ENCODE data around the gene MRPL22. TPM values are rescaled to one million over a fixed set of nuclear protein-coding genes. Genes with fewer than 3 reads are reported as not detected.

The MRPL22 gene
- total RNA-seq, 2 experiments from 2014 or later: 29.9 to 30.2 TPM

DNA sequence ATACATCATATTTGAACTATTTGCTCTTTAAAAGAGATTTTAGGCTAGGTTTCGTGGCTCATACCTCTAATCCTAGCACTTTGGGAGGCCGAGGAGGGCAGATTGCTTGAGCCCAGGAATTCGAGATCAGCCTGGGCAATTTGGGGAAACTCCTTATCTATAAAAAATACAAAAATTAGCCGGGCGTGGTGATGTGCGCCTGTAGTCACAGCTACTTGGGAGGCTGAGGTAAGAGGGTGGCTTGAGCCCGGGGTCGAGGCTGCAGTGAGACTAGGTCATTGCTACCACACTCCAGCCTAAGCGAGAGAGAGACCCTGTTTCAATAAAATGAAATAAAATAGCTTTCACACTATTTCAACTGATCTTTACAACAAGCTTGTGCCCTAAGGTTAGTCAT, 500 bp upstream of the MRPL22 start:
- H3K27ac Mint-ChIP-seq: peak overlapping the region; percentile 97
- no peaks in the 10 kb centered on the region for H3K9me3 Mint-ChIP-seq
- ChIA-PET CTCF (no interaction called here), POLR2A (interaction anchor here (1.7 kb wide), 1 partner anchor 83 kb away, joined by 5 read pairs; no protein-coding TSS in a partner anchor)
- no peaks in the 10 kb centered on the region for H3K27me3 ChIP-seq (ENCODE audit: control insufficient read depth in 1 of 2, insufficient read depth in 2 of 2, low read length in 2 of 2)
- no peak for TF ChIP-seq CTCF (IDR thresholded peaks at IDR 0.05)
- peak overlapping the region; percentile 99 for H3K4me3 Mint-ChIP-seq
- peaks cover 10% of the 10 kb centered on the region for H3K36me3 ChIP-seq (ENCODE audit: insufficient read depth, low read length)
- peaks cover 42% of the 10 kb centered on the region for H3K4me1 ChIP-seq (ENCODE audit: insufficient read depth, low read length)
- DNase-seq: peak in 1 of 14 experiments; percentile 7
- H3K4me1 Mint-ChIP-seq (ENCODE audit: low read depth): peaks cover 59% of the 10 kb centered on the region
- peaks cover 14% of the 10 kb centered on the region for H3K36me3 Mint-ChIP-seq (ENCODE audit: low read depth)
- no peaks in the 10 kb centered on the region for H3K9me3 ChIP-seq (ENCODE audit: control insufficient read depth in 1 of 2, insufficient read depth in 1 of 2, low read length in 2 of 2)
- H3K27me3 Mint-ChIP-seq: no peaks in the 10 kb centered on the region
- H3K27ac ChIP-seq (ENCODE audit: low read depth in 1 of 2, low read length in 2 of 2): peak overlapping the region; percentile 68 to 75
- H3K4me3 ChIP-seq (ENCODE audit: low read length): peak overlapping the region; percentile 94
- intact Hi-C loops (cut with DNase I, micrococcal nuclease): loop anchor here (2.0 to 10.0 kb wide), 5 partner anchors 82 to 1994 kb away; partner anchors contain the start of genes CNOT8 (in 1 of the 2), GALNT10 (in 1 of the 2) and LARP1 (in 1 of the 2)
- ATAC-seq (ENCODE audit: poor library complexity): no peak

GRCh38 chr5:154943527-154943926, 2.7 kb downstream of the MRPL22 start:
- no peaks in the 10 kb centered on the region for H3K27me3 Mint-ChIP-seq
- intact Hi-C loops (cut with DNase I, micrococcal nuclease): loop anchor here (5.0 to 10.0 kb wide), 4 partner anchors 186 to 1991 kb away; partner anchors contain the start of genes GALNT10 (in 1 of the 2) and LARP1 (in 1 of the 2)
- peak overlapping the region; percentile 53 for H3K27ac Mint-ChIP-seq
- no peaks in the 10 kb centered on the region for H3K9me3 Mint-ChIP-seq
- DNase-seq (no peak), ATAC-seq (ENCODE audit: poor library complexity) (no peak)
- peaks cover 20% of the 10 kb centered on the region for H3K36me3 Mint-ChIP-seq (ENCODE audit: low read depth)
- ChIA-PET POLR2A (no interaction called here), CTCF (no interaction called here)
- H3K4me1 ChIP-seq (ENCODE audit: insufficient read depth, low read length): peaks cover 24% of the 10 kb centered on the region
- peaks cover 46% of the 10 kb centered on the region for H3K4me1 Mint-ChIP-seq (ENCODE audit: low read depth)
- H3K4me3 Mint-ChIP-seq: no peak overlapping the region
- H3K27me3 ChIP-seq (ENCODE audit: control insufficient read depth in 1 of 2, insufficient read depth in 2 of 2, low read length in 2 of 2): no peaks in the 10 kb centered on the region
- H3K9me3 ChIP-seq (ENCODE audit: control insufficient read depth in 1 of 2, insufficient read depth in 1 of 2, low read length in 2 of 2): no peaks in the 10 kb centered on the region
- H3K36me3 ChIP-seq (ENCODE audit: insufficient read depth, low read length): peaks cover 16% of the 10 kb centered on the region
- no peak overlapping the region for H3K4me3 ChIP-seq (ENCODE audit: low read length)
- TF ChIP-seq CTCF (IDR thresholded peaks at IDR 0.05): no peak
- no peak overlapping the region for H3K27ac ChIP-seq (ENCODE audit: low read depth in 1 of 2, low read length in 2 of 2)

DNA sequence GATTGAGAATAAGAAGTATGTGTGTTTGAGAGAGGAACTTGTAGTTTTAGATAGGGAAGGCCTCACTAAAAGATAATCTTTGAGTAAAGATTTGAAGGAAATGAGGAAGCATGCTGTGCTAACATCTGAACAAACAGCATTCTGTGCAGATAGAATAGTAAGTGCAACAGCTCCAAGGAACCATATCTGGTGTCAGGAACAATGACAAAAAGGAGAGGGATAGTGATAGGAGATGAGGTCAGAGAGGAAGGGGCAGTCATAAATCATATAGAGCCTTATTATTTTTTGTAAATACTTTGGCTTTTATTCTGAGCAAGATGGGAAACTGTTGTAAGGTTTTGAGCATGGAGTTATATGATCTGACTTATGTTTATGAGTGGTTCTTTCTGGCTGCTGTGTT, 3.8 kb downstream of the MRPL22 start:
- ATAC-seq (ENCODE audit: poor library complexity) (no peak), DNase-seq (no peak)
- H3K27me3 ChIP-seq (ENCODE audit: control insufficient read depth in 1 of 2, insufficient read depth in 2 of 2, low read length in 2 of 2): no peaks in the 10 kb centered on the region
- CTCF ChIA-PET: interaction anchor here (0.6 kb wide), 1 partner anchor 106 kb away, joined by 3 read pairs; no protein-coding TSS in a partner anchor
- Mint-ChIP-seq H3K4me1 (ENCODE audit: low read depth) (peaks cover 51% of the 10 kb centered on the region), H3K9me3 (no peaks in the 10 kb centered on the region), H3K27ac (no peak overlapping the region), H3K36me3 (ENCODE audit: low read depth) (peaks cover 30% of the 10 kb centered on the region), H3K27me3 (no peaks in the 10 kb centered on the region), H3K4me3 (no peak overlapping the region)
- intact Hi-C loops (cut with DNase I, micrococcal nuclease): loop anchor here (2.0 to 10.0 kb wide), 6 partner anchors 86 to 1990 kb away; partner anchors contain the start of genes CNOT8 (in 1 of the 2), GALNT10 (in 1 of the 2) and LARP1 (in 1 of the 2)
- H3K4me1 ChIP-seq (ENCODE audit: insufficient read depth, low read length): peaks cover 22% of the 10 kb centered on the region
- TF ChIP-seq CTCF (IDR thresholded peaks at IDR 0.05): no peak
- POLR2A ChIA-PET: no interaction called here
- no peak overlapping the region for H3K4me3 ChIP-seq (ENCODE audit: low read length)
- no peak overlapping the region for H3K27ac ChIP-seq (ENCODE audit: low read depth in 1 of 2, low read length in 2 of 2)
- H3K9me3 ChIP-seq (ENCODE audit: control insufficient read depth in 1 of 2, insufficient read depth in 1 of 2, low read length in 2 of 2): no peaks in the 10 kb centered on the region
- H3K36me3 ChIP-seq (ENCODE audit: insufficient read depth, low read length): peaks cover 17% of the 10 kb centered on the region
